Astrocyte of the spinal cord (primary cell): ENCODE measurements around the gene BICDL1.

ENCODE experiments used
- DNase-seq: peaks from one replicate; pipeline ENCODE4 v3.0.0; 2011; ENCODE audit warnings: low read depth, low spot score
- H3K4me3 ChIP-seq: 2 replicates; pipeline ENCODE4 v1.5.1; 2011; ENCODE audit warnings: low read depth, mild to moderate bottlenecking, low read length, moderate library complexity
- in situ Hi-C: cut with HindIII; loops from 2 replicates; pipeline ENCODE4 v1.10.0; 2017; ENCODE audit warnings: low sequenced_read_pairs
- TF ChIP-seq, protein P1 (sequence below): IDR thresholded peaks from 2 replicates; pipeline ENCODE4 v1.5.1; 2012; ENCODE audit warnings: low read depth, mild to moderate bottlenecking, low read length, inconsistent platforms

BICDL1 gene

DNA sequence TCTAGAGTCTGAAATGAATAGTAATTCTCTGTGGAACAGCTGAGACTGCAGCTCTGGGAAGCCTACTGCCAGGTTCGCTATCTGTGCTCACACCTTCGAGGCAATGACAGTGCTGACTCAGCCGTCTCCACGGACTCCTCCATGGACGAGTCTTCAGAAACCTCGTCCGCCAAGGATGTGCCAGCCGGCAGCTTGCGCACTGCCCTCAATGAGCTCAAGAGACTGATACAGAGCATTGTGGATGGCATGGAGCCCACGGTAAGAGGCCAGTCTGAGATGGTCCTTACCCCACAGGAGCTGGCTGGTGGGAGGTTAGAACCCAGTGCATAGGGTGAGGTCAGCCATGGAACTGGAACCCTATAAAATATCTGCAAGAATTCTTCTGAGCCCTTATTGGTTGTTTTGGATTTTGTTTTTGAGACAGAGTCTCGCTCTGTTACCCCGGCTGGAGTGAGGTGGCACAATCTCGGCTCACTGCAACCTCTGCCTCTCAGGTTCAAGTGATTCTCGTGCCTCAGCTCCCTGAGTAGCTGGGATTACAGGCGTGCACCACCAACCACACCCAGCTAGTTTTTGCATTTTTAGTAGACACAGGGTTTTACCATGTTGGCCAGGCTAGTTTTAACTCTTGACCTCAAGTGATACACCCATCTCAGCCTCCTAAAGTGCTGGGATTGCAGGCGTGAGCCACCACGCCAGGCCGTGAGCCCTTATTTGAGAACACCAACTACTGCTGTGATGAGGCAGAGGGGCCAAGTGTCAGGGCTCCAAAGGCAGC, 83.6 kb downstream of the BICDL1 start:
- TF ChIP-seq, protein P1, sequence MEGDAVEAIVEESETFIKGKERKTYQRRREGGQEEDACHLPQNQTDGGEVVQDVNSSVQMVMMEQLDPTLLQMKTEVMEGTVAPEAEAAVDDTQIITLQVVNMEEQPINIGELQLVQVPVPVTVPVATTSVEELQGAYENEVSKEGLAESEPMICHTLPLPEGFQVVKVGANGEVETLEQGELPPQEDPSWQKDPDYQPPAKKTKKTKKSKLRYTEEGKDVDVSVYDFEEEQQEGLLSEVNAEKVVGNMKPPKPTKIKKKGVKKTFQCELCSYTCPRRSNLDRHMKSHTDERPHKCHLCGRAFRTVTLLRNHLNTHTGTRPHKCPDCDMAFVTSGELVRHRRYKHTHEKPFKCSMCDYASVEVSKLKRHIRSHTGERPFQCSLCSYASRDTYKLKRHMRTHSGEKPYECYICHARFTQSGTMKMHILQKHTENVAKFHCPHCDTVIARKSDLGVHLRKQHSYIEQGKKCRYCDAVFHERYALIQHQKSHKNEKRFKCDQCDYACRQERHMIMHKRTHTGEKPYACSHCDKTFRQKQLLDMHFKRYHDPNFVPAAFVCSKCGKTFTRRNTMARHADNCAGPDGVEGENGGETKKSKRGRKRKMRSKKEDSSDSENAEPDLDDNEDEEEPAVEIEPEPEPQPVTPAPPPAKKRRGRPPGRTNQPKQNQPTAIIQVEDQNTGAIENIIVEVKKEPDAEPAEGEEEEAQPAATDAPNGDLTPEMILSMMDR, result no peak
- DNase-seq, result no peak
- no peak overlapping the region for H3K4me3 ChIP-seq
- in situ Hi-C loops, result no loop called here

DNA sequence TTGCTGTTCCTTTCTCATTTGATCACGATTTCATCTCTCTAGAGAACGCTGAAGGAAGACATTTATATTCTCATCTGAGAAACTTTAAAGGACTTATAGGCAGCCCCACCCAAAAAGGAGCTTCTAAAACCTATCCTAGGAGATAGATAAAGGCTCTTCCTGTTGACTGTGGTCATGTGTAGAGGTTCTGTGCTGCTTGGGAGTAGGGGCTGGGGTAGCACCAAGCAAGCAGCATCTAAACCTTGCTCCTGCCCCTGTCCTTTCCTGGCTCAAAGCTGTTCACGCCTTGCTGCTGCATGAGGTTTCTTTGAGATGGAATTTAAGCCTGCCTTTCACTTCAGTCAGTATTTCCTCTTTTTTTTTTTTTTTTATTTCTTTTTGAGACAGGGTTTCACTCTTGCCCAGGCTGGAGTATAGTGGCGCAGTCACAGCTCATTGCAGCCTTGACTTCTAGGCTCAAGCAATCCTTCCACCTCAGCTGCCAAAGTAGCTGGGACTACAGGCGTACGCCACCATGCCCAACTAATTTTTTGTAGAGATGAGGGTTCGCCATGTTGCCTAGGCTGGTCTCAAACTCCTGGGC, 86.1 kb downstream of the BICDL1 start:
- TF ChIP-seq, protein P1, result no peak
- in situ Hi-C loops, result no loop called here
- DNase-seq, result no peak
- no peak overlapping the region for H3K4me3 ChIP-seq

DNA sequence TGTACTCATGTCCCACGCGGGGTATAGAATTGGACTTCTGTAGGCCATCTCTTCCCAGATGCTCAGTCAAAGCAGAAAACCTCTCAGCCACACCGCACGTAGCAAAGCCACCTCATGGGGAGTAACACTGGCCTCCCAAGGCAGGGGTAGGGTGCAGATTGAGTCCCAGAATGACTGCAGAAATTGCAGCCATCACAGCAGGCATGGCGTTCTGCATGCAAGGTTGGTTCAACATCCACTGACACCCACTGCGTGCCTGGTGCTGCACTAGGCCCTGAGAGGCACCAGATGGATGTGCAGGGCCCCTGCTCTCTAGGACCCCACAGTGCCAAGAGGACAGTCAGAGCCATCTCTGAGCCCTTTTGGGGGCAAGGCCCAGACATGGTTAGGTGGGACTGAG, 87.6 kb downstream of the BICDL1 start:
- H3K4me3 ChIP-seq, result no peak overlapping the region
- TF ChIP-seq, protein P1, result no peak
- no peak for DNase-seq
- in situ Hi-C loops, result no loop called here

DNA sequence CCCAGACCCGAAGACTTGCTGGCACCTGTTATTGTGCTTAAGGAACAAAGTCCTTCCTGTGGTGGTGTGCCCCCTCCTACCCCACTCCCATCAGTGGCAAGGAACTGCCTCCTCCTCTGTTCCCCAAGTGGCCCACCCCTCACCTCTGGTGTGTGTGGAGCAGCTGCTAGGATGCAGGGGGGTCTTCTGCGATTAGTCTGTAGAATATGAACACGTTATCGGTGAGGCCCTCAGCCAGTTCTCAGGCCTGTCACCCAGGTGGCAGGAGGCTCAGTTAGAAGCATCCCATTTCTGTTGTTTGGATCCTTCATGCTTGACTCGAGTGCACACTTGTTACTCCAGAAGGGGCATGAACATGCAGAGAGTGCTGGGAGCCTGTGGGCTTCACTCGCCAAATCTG, 88.2 kb downstream of the BICDL1 start:
- H3K4me3 ChIP-seq, result no peak overlapping the region
- TF ChIP-seq, protein P1, result no peak
- no peak for DNase-seq
- in situ Hi-C loops, result no loop called here

DNA sequence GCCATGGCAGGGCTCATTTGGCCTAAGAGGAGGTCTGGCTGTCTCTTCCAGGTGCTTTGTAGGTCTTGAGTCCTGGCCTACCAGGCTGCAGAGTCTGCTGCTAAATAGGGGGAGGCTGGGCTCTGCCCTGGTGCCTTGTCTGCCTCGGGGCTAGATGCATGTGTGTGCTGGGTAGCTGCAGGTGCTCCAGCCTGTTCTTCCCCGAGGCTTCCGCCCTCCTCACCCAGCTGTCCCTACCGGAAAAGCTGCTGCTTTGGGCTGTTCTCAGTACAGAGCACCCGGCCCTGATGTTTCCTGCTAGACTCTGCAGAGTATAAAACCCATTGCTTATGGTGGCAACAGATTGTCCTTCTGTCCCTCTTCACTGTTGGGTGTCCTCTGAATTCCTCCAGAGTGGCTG, 89.8 kb downstream of the BICDL1 start:
- in situ Hi-C loops, result no loop called here
- H3K4me3 ChIP-seq, result no peak overlapping the region
- no peak for DNase-seq
- TF ChIP-seq, protein P1, result no peak

DNA sequence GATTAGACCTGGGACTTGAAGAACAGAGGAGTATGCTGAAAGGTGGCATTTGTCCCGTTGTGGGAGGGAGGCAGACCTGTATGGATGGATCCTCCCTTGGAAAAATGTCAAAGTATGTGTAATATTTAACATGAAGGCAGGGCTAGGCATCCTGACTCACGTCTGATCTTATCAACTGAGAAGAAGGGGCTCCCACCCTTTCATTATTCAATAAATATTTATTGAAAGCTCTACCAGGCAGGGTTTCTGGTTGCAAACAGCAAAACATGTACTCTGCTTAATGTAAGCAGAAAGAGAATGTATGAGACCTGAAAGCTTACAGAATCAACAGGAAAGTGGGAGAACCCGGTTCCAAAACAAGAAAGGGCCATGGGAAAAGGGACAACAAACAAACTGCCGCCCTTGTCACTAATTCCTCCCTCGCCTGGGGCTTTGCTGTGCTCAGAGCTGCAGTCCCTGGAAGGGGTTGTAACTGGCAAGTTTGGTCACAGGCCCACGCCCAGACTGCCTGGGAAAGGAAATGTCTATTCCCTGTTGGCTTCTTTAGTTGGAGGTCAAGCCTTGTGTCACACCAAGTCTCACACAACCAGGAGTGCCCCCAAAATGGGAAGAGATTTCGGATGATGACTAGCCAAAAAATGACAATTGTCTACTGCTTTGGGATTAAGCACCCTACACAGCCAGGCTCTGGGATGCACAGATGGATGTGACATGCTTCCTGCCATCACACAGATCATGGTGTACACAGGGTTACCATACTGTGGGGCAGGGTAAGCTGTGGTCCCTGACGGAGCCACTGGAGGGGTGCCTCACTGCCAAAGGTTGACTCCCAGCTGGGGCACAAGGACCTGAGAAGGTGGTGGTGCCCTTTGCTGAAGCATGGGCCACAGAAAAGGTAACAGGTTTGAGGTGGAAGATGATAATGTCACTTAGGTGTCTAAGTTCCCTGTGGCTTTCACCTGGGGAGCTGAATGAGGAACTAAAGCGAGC, 90.7 kb downstream of the BICDL1 start:
- H3K4me3 ChIP-seq, result no peak overlapping the region
- DNase-seq, result no peak
- TF ChIP-seq, protein P1, result no peak
- in situ Hi-C loops, result no loop called here
